Neural cell (in vitro differentiated cells): ENCODE data around the gene OR4K14. TPM values are rescaled to one million over a fixed set of nuclear protein-coding genes. Genes with fewer than 3 reads are reported as not detected.

Source experiments
- H2AFZ ChIP-seq: fragments of 200-600, 300-800 bp; sonication (generic), shearing (Covaris generic); 2 replicates; pipeline ENCODE4 v1.6.0; 2014; ENCODE audit warnings: low read depth, mild to moderate bottlenecking, antibody characterized with exemption, low read length, moderate library complexity
- H3F3A ChIP-seq: fragments of 200-600 bp; shearing (Covaris generic); 2 replicates; pipeline ENCODE4 v1.6.1; 2016; ENCODE audit warnings: mild to moderate bottlenecking, moderate library complexity, mixed read lengths, antibody characterized with exemption, low read length; ENCODE audit not compliant: insufficient read depth, poor library complexity, severe bottlenecking
- H3K27ac ChIP-seq: fragments of 200-600, 300-800 bp; sonication (generic), shearing (Covaris generic); 2 replicates; pipeline ENCODE4 v1.5.1; 2014; ENCODE audit warnings: mild to moderate bottlenecking, low read length, moderate library complexity
- H3K27me3 ChIP-seq: fragments of 300-800, 200-600 bp; sonication (generic), shearing (Covaris generic); 2 replicates; pipeline ENCODE4 v1.6.0; 2014; ENCODE audit warnings: mild to moderate bottlenecking, low read depth, low read length, moderate library complexity; ENCODE audit not compliant: insufficient read depth
- H3K36me3 ChIP-seq: fragments of 300-800, 200-600 bp; sonication (generic), shearing (Covaris generic); 2 replicates; pipeline ENCODE4 v1.5.1; 2014; ENCODE audit warnings: mild to moderate bottlenecking, antibody characterized with exemption, low read length, moderate library complexity; ENCODE audit not compliant: insufficient read depth
- H3K4me2 ChIP-seq: fragments of 300-800, 200-600 bp; sonication (generic), shearing (Covaris generic); 2 replicates; pipeline ENCODE4 v1.6.0; 2014; ENCODE audit warnings: mild to moderate bottlenecking, low read length
- H3K4me3 ChIP-seq: fragments of 300-800, 200-600 bp; sonication (generic), shearing (Covaris generic); 2 replicates; pipeline ENCODE4 v1.5.1; 2014; ENCODE audit warnings: mild to moderate bottlenecking, low read length, moderate library complexity
- H3K79me2 ChIP-seq: fragments of 200-600 bp; shearing (Covaris generic); replicated peaks from 2 replicates; pipeline ENCODE4 v1.6.0; 2014; ENCODE audit warnings: mild to moderate bottlenecking, low read length, moderate library complexity; ENCODE audit not compliant: insufficient read depth
- H3K9ac ChIP-seq: fragments of 300-800, 200-600 bp; sonication (generic), shearing (Covaris generic); 2 replicates; pipeline ENCODE4 v1.6.1; 2016; ENCODE audit warnings: mild to moderate bottlenecking, low read length, mixed read lengths
- H3K9me2 ChIP-seq: fragments of 200-600 bp; shearing (Covaris generic); 2 replicates; pipeline ENCODE4 v1.6.1; 2016; ENCODE audit warnings: mild to moderate bottlenecking, low read length, mixed read lengths; ENCODE audit not compliant: insufficient read depth
- H3K9me3 ChIP-seq: fragments of 200-600, 300-800 bp; sonication (generic), shearing (Covaris generic); 2 replicates; pipeline ENCODE4 v1.6.1; 2016; ENCODE audit warnings: mild to moderate bottlenecking, mixed run types, low read length, moderate library complexity, mixed read lengths
- H4K20me1 ChIP-seq: fragments of 200-600 bp; shearing (Covaris generic); 2 replicates; pipeline ENCODE4 v1.6.1; 2016; ENCODE audit warnings: mild to moderate bottlenecking, mixed run types; ENCODE audit not compliant: insufficient read depth
- CTCF ChIP-seq: fragments of 450-650 bp; IDR thresholded peaks from 2 replicates; pipeline ENCODE4 v1.5.1; 2014; ENCODE audit warnings: antibody characterized with exemption, mild to moderate bottlenecking, moderate library complexity; ENCODE audit not compliant: poor library complexity, severe bottlenecking
- EP300 ChIP-seq: fragments of 450-650 bp; conservative IDR thresholded peaks from 2 replicates; pipeline ENCODE4 v1.6.1; 2014; ENCODE audit warnings: antibody characterized with exemption, mild to moderate bottlenecking, moderate library complexity; ENCODE audit not compliant: poor library complexity, severe bottlenecking
- EZH2 ChIP-seq: fragments of 200-600, 300-800 bp; shearing (Covaris generic), sonication (generic); IDR thresholded peaks from 2 replicates; pipeline ENCODE4 v1.6.1; 2014; ENCODE audit warnings: antibody characterized with exemption, low read length, borderline replicate concordance, mild to moderate bottlenecking; ENCODE audit not compliant: insufficient read depth, poor library complexity, severe bottlenecking
- MXI1 ChIP-seq: fragments of 450-650 bp; conservative IDR thresholded peaks from 2 replicates; pipeline ENCODE4 v1.6.1; 2014; ENCODE audit warnings: antibody characterized with exemption, mild to moderate bottlenecking; ENCODE audit not compliant: poor library complexity, severe bottlenecking
- POLR2AphosphoS5 ChIP-seq: IDR thresholded peaks from 2 replicates; pipeline ENCODE4 v1.6.1; 2012
- RAD21 ChIP-seq: fragments of 450-650 bp; conservative IDR thresholded peaks from 2 replicates; pipeline ENCODE4 v1.6.1; 2014; ENCODE audit warnings: antibody characterized with exemption, mild to moderate bottlenecking, moderate library complexity
- REST ChIP-seq: IDR thresholded peaks from 2 replicates; pipeline ENCODE4 v1.6.1; 2012; ENCODE audit warnings: borderline replicate concordance
- SMC3 ChIP-seq: fragments of 450-650 bp; conservative IDR thresholded peaks from 2 replicates; pipeline ENCODE4 v1.6.1; 2014; ENCODE audit warnings: antibody characterized with exemption, mild to moderate bottlenecking, moderate library complexity; ENCODE audit not compliant: poor library complexity
- TAF1 ChIP-seq: IDR thresholded peaks from 2 replicates; pipeline ENCODE4 v1.6.1; 2012; ENCODE audit warnings: low read depth
- polyA plus RNA-seq: library from polyadenylated mRNA; depleted of rRNA; stranded (reverse); fragments of >200 nt; gene quantifications from 2 replicates; pipeline ENCODE4 v1.2.3, GENCODE V29; 2014

The OR4K14 gene
- polyA plus RNA-seq, 1 donor from 2014 or later: not detected

- H2AFZ ChIP-seq: no peak overlapping the region
- H3K4me3 ChIP-seq: no peak overlapping the region
- no peak overlapping the region for H3K9ac ChIP-seq
- H3K27me3 ChIP-seq: no peaks in the 10 kb centered on the region
- H3K36me3 ChIP-seq: no peaks in the 10 kb centered on the region
- no peaks in the 10 kb centered on the region for H3K9me2 ChIP-seq
- no peaks in the 10 kb centered on the region for H4K20me1 ChIP-seq
- no peaks in the 10 kb centered on the region for H3F3A ChIP-seq
- no peaks in the 10 kb centered on the region for H3K79me2 ChIP-seq
- TF ChIP-seq SMC3 (no peak), EZH2 (no peak), POLR2AphosphoS5 (no peak), EP300 (no peak), MXI1 (no peak), REST (no peak), RAD21 (no peak), TAF1 (no peak), CTCF (no peak)
- peaks cover 6% of the 10 kb centered on the region for H3K9me3 ChIP-seq
- no peak overlapping the region for H3K4me2 ChIP-seq
- H3K27ac ChIP-seq: no peak overlapping the region
Observed at GRCh38 chr14:20031058-20031457, 12.0 kb upstream of the OR4K14 start.

- Histone ChIP-seq H3K4me2 (no peak overlapping the region), H3K27ac (no peak overlapping the region), H3K27me3 (no peaks in the 10 kb centered on the region), H3K9ac (no peak overlapping the region), H3K79me2 (no peaks in the 10 kb centered on the region), H3F3A (no peaks in the 10 kb centered on the region), H3K9me2 (no peaks in the 10 kb centered on the region), H3K36me3 (no peaks in the 10 kb centered on the region), H3K4me3 (no peak overlapping the region), H2AFZ (no peak overlapping the region), H3K9me3 (peaks cover 6% of the 10 kb centered on the region), H4K20me1 (no peaks in the 10 kb centered on the region)
- TF ChIP-seq MXI1: no peak
- TF ChIP-seq SMC3: no peak
- TF ChIP-seq EP300: no peak
- no peak for TF ChIP-seq POLR2AphosphoS5
Observed at GRCh38 chr14:20008156-20008555, 11.0 kb downstream of the OR4K14 start.

GRCh38 chr14:20002319-20002718 lies 16.8 kb downstream of the OR4K14 start:
- no peak overlapping the region for H3K9ac ChIP-seq
- no peaks in the 10 kb centered on the region for H3K9me2 ChIP-seq
- no peak for TF ChIP-seq POLR2AphosphoS5
- TF ChIP-seq SMC3: no peak
- TF ChIP-seq EP300: no peak
- no peak for TF ChIP-seq TAF1
- no peak for TF ChIP-seq CTCF
- TF ChIP-seq EZH2: no peak
- no peak for TF ChIP-seq RAD21
- no peak overlapping the region for H3K27ac ChIP-seq
- H3K4me2 ChIP-seq: no peak overlapping the region
- H3K36me3 ChIP-seq: no peaks in the 10 kb centered on the region
- H3K4me3 ChIP-seq: no peak overlapping the region
- H3F3A ChIP-seq: no peaks in the 10 kb centered on the region
- peaks cover 7% of the 10 kb centered on the region for H3K9me3 ChIP-seq
- H3K27me3 ChIP-seq: no peaks in the 10 kb centered on the region
- no peak overlapping the region for H2AFZ ChIP-seq
- no peaks in the 10 kb centered on the region for H3K79me2 ChIP-seq
- no peaks in the 10 kb centered on the region for H4K20me1 ChIP-seq
